Duodenal mucosa (tissue), 2 donors: ENCODE results near the gene KMT2C.
"Not testable (repeated sequence)": the region's sequence is repeated elsewhere in the genome, so short reads cannot be mapped to it uniquely, and the experiment has no call there.

Experiments used
- H3K27ac ChIP-seq: one replicate; pipeline ENCODE4 v1.7.0; 2013; ENCODE audit warnings: low read depth, low read length
- H3K27me3 ChIP-seq, 2 donors: one replicate each; pipeline ENCODE4 v1.7.0; 2013; ENCODE audit warnings: low read length in 2 of 2, control low read depth in 1 of 2; ENCODE audit not compliant: insufficient read depth in 2 of 2, control insufficient read depth in 1 of 2
- H3K36me3 ChIP-seq, 2 donors: one replicate each; pipeline ENCODE4 v1.7.0; 2013; ENCODE audit warnings: low read length in 2 of 2, control low read depth in 1 of 2; ENCODE audit not compliant: insufficient read depth in 2 of 2, control insufficient read depth in 1 of 2
- H3K4me1 ChIP-seq, 2 donors: one replicate each; pipeline ENCODE4 v1.7.0; 2013; ENCODE audit warnings: low read length in 2 of 2, control low read depth in 1 of 2; ENCODE audit not compliant: insufficient read depth in 2 of 2, control insufficient read depth in 1 of 2
- H3K4me3 ChIP-seq, 2 donors: one replicate each; pipeline ENCODE4 v1.7.0; 2013; ENCODE audit warnings: low read length in 2 of 2, low read depth in 1 of 2
- H3K9ac ChIP-seq, 2 donors: one replicate each; pipeline ENCODE4 v1.7.0; 2013; ENCODE audit warnings: low read length in 2 of 2, low read depth in 1 of 2
- H3K9me3 ChIP-seq, 2 donors: one replicate each; pipeline ENCODE4 v1.7.0; 2013; ENCODE audit warnings: low read length in 2 of 2, control low read depth in 1 of 2; ENCODE audit not compliant: control insufficient read depth in 1 of 2

KMT2C gene

GRCh38 chr7:152328234-152328633 is 107.6 kb downstream of the KMT2C start:
- Histone ChIP-seq H3K27ac (no peak overlapping the region), H3K4me1 (no peaks in the 10 kb centered on the region), H3K9ac (no peak overlapping the region), H3K9me3 (no peaks in the 10 kb centered on the region), H3K4me3 (no peak overlapping the region), H3K27me3 (no peaks in the 10 kb centered on the region), H3K36me3 (peaks cover 8 to 22% of the 10 kb centered on the region in 2 donors)

GRCh38 chr7:152315845-152316244 is 120.0 kb downstream of the KMT2C start:
- Histone ChIP-seq H3K4me1 (peaks cover 0 to 24% of the 10 kb centered on the region in 2 donors), H3K27ac (no peak overlapping the region), H3K4me3 (no peak overlapping the region), H3K9me3 (no peaks in the 10 kb centered on the region), H3K36me3 (peaks cover 0 to 4% of the 10 kb centered on the region in 2 donors), H3K27me3 (no peaks in the 10 kb centered on the region), H3K9ac (no peak overlapping the region)

- H3K27me3 ChIP-seq: no peaks in the 10 kb centered on the region
- H3K9ac ChIP-seq: no peak overlapping the region
- no peak overlapping the region for H3K4me3 ChIP-seq
- H3K4me1 ChIP-seq: peaks cover 0 to 24% of the 10 kb centered on the region in 2 donors
- peaks cover 4 to 17% of the 10 kb centered on the region in 2 donors for H3K36me3 ChIP-seq
- no peaks in the 10 kb centered on the region for H3K9me3 ChIP-seq
- H3K27ac ChIP-seq: no peak overlapping the region
Observed at GRCh38 chr7:152313831-152314604, 121.8 kb downstream of the KMT2C start.

DNA sequence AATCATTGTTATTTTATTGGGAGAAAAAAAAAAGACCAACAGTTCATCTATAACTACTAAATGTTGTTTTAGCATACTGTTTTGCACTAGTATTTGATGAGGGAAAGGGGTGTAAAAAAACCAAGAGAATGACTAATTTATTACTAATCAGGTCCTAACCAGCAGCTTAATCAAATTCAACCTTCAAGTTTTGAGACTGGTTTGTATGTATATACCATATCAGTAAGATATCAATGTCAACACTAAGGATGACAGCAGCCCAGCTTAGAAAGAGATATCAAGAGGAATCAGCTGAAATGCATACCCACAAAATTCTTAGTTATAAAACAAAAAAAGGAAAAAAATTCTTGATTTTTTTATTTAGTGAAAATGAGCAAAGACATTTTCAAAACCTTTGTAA is 122.6 kb downstream of the KMT2C start:
- Histone ChIP-seq H3K27ac (no peak overlapping the region), H3K27me3 (no peaks in the 10 kb centered on the region), H3K4me3 (no peak overlapping the region), H3K4me1 (peaks cover 0 to 24% of the 10 kb centered on the region in 2 donors), H3K9ac (no peak overlapping the region), H3K9me3 (no peaks in the 10 kb centered on the region), H3K36me3 (peaks cover 7 to 23% of the 10 kb centered on the region in 2 donors)

DNA sequence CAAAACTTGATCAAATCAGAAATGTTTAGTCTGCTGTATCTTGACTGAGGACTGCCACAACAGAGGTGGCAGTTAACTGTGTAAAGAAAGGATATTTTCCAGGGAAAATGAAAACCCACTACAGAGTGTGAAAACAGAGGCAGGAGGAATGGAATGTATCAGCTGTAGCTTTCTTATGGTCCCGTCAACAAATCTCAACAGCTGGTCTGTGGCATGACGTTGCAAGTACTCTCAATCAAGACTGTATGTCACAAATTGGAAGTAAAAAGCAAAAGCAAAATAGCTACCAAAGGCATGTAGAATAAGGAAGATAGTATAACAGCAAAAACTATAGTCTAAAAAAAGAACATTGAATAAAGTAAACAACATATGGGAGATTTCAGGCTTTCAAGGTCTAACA is 123.5 kb downstream of the KMT2C start:
- no peak overlapping the region for H3K27ac ChIP-seq
- H3K4me3 ChIP-seq: no peak overlapping the region
- no peak overlapping the region for H3K9ac ChIP-seq
- H3K36me3 ChIP-seq: peaks cover 10 to 30% of the 10 kb centered on the region in 2 donors
- peaks cover 0 to 24% of the 10 kb centered on the region in 2 donors for H3K4me1 ChIP-seq
- no peaks in the 10 kb centered on the region for H3K27me3 ChIP-seq
- no peaks in the 10 kb centered on the region for H3K9me3 ChIP-seq

- Histone ChIP-seq H3K36me3 (peaks cover 16 to 53% of the 10 kb centered on the region in 2 donors), H3K27ac (no peak overlapping the region), H3K9ac (no peak overlapping the region), H3K4me3 (no peak overlapping the region), H3K4me1 (peaks cover 0 to 13% of the 10 kb centered on the region in 2 donors), H3K9me3 (no peaks in the 10 kb centered on the region), H3K27me3 (no peaks in the 10 kb centered on the region)
Observed at GRCh38 chr7:152307902-152308301, 127.9 kb downstream of the KMT2C start.

DNA sequence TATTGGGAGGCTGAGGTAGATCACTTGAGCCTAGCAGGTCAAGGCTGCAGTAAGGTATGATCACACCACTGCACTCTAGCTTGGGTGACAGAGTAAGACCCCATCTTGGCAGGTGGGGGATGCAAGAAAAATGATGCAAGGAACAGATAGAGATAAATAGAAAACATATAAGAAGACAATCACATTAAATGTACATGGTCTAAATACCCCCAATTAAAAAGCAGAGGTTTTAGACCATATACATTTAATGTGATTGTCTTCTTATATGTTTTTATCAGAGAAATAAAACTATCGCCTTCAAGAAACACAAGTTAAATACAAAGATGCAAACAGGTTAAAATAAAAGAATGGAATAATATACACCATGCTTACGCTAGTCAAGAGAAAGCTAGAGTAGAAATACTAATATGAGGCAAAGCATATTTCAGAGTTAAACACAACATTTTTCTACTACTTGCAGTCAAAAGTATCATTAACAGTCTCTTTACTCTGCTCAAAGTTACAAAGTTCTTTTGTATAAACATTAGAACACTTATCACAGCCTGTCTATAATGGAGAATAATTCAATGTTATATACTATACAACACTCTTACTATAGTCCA is 136.2 kb downstream of the KMT2C start:
- H3K9ac ChIP-seq, H3K4me1 ChIP-seq, H3K27me3 ChIP-seq, H3K36me3 ChIP-seq, H3K27ac ChIP-seq, H3K9me3 ChIP-seq, H3K4me3 ChIP-seq: not testable (repeated sequence)

GRCh38 chr7:152292897-152293296 is 142.9 kb downstream of the KMT2C start:
- peaks cover 0 to 6% of the 10 kb centered on the region in 2 donors for H3K9me3 ChIP-seq
- H3K4me1 ChIP-seq: no peaks in the 10 kb centered on the region
- no peak overlapping the region for H3K9ac ChIP-seq
- H3K36me3 ChIP-seq: peaks cover 0 to 2% of the 10 kb centered on the region in 2 donors
- H3K27ac ChIP-seq: no peak overlapping the region
- no peak overlapping the region for H3K4me3 ChIP-seq
- no peaks in the 10 kb centered on the region for H3K27me3 ChIP-seq

GRCh38 chr7:152286972-152287371 is 148.8 kb downstream of the KMT2C start:
- H3K27me3 ChIP-seq, H3K36me3 ChIP-seq, H3K4me1 ChIP-seq, H3K27ac ChIP-seq, H3K9me3 ChIP-seq, H3K9ac ChIP-seq, H3K4me3 ChIP-seq: not testable (repeated sequence)

DNA sequence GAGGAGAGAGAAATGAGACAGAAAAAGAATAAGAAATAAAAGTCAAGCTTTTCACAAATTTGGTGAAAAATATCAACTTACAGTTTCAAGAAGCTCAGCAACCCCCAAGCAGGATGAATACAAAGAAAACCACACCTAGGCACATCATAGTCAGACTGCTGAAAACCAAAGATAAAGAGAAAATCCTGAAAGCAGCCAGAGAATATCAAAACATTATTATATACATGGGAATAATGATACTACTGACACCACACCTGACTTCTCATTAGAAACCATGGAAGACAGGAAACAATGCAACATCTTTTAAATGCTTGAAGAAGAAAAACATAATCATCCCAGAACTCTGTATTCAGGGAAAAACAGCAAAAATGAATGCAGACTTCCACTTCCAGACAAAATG is 149.6 kb downstream of the KMT2C start:
- not testable (repeated sequence) for H3K27ac ChIP-seq, H3K27me3 ChIP-seq, H3K36me3 ChIP-seq, H3K9ac ChIP-seq, H3K4me3 ChIP-seq, H3K4me1 ChIP-seq, H3K9me3 ChIP-seq
